Measurements from ENCODE around the gene TNNT1.

The TNNT1 gene

GRCh38 chr19:55153652-55154264, 4.8 kb upstream of the TNNT1 start:
- H3K27ac ChIP-seq (ENCODE audit: low read length), result no peak overlapping the region

GRCh38 chr19:55152017-55152416, 3.0 kb upstream of the TNNT1 start:
- Histone ChIP-seq H3K9me3 (replicated peaks; ENCODE audit: insufficient read depth, low read length) (no peaks in the 10 kb centered on the region), H3K9ac (ENCODE audit: low read length) (no peak overlapping the region), H3F3A (ENCODE audit: insufficient read depth, low read length) (no peaks in the 10 kb centered on the region), H3K36me3 (replicated peaks; ENCODE audit: insufficient read depth, low read length) (no peaks in the 10 kb centered on the region), H3K27ac (ENCODE audit: low read length) (no peak overlapping the region), H3K27me3 (replicated peaks; ENCODE audit: insufficient read depth, low read length) (peaks cover 40% of the 10 kb centered on the region), H3K79me2 (ENCODE audit: low read length) (no peaks in the 10 kb centered on the region), H3K4me1 (ENCODE audit: low read length) (no peaks in the 10 kb centered on the region), H4K20me1 (ENCODE audit: insufficient read depth, low read length) (no peaks in the 10 kb centered on the region), H3K4me2 (ENCODE audit: low read depth, low read length) (no peak overlapping the region), H2AFZ (ENCODE audit: low read length) (no peak overlapping the region), H3K4me3 (ENCODE audit: low read length) (no peak overlapping the region), H3K9me2 (replicated peaks; ENCODE audit: insufficient read depth, low read length) (no peaks in the 10 kb centered on the region)
- no peak for DNase-seq
- no peak for TF ChIP-seq CTCF (IDR thresholded peaks at IDR 0.05; ENCODE audit: low read length)
- TF ChIP-seq EZH2phosphoT487 (IDR thresholded peaks at IDR 0.05; ENCODE audit: low read length), result no peak
- TF ChIP-seq EZH2 (optimal IDR thresholded peaks at IDR 0.05; ENCODE audit: low read depth, low read length), result no peak

More at GRCh38 chr19:55153652-55154264, 4.8 kb upstream of the TNNT1 start:
- Histone ChIP-seq H3K79me2 (ENCODE audit: low read length) (no peaks in the 10 kb centered on the region), H4K20me1 (ENCODE audit: insufficient read depth, low read length) (no peaks in the 10 kb centered on the region), H3F3A (ENCODE audit: insufficient read depth, low read length) (no peaks in the 10 kb centered on the region), H3K4me3 (ENCODE audit: low read length) (no peak overlapping the region), H3K9ac (ENCODE audit: low read length) (no peak overlapping the region), H3K4me1 (ENCODE audit: low read length) (no peaks in the 10 kb centered on the region), H3K36me3 (replicated peaks; ENCODE audit: insufficient read depth, low read length) (no peaks in the 10 kb centered on the region), H3K9me2 (replicated peaks; ENCODE audit: insufficient read depth, low read length) (no peaks in the 10 kb centered on the region), H2AFZ (ENCODE audit: low read length) (no peak overlapping the region), H3K4me2 (ENCODE audit: low read depth, low read length) (no peak overlapping the region), H3K9me3 (replicated peaks; ENCODE audit: insufficient read depth, low read length) (no peaks in the 10 kb centered on the region), H3K27me3 (replicated peaks; ENCODE audit: insufficient read depth, low read length) (peaks cover 37% of the 10 kb centered on the region)
- no peak for DNase-seq
- TF ChIP-seq EZH2phosphoT487 (IDR thresholded peaks at IDR 0.05; ENCODE audit: low read length) (no peak), EZH2 (optimal IDR thresholded peaks at IDR 0.05; ENCODE audit: low read depth, low read length) (no peak), CTCF (IDR thresholded peaks at IDR 0.05; ENCODE audit: low read length) (no peak)

- no peaks in the 10 kb centered on the region for H3F3A ChIP-seq (ENCODE audit: insufficient read depth, low read length)
- TF ChIP-seq EZH2 (optimal IDR thresholded peaks at IDR 0.05; ENCODE audit: low read depth, low read length), result no peak
- no peak for TF ChIP-seq EZH2phosphoT487 (IDR thresholded peaks at IDR 0.05; ENCODE audit: low read length)
- TF ChIP-seq CTCF (IDR thresholded peaks at IDR 0.05; ENCODE audit: low read length), result no peak
- no peaks in the 10 kb centered on the region for H3K79me2 ChIP-seq (ENCODE audit: low read length)
- H3K9me2 ChIP-seq (replicated peaks; ENCODE audit: insufficient read depth, low read length), result no peaks in the 10 kb centered on the region
- H3K4me2 ChIP-seq (ENCODE audit: low read depth, low read length), result no peak overlapping the region
- no peaks in the 10 kb centered on the region for H3K4me1 ChIP-seq (ENCODE audit: low read length)
- no peak for DNase-seq
- H3K9me3 ChIP-seq (replicated peaks; ENCODE audit: insufficient read depth, low read length), result no peaks in the 10 kb centered on the region
- peaks cover 73% of the 10 kb centered on the region for H3K27me3 ChIP-seq (replicated peaks; ENCODE audit: insufficient read depth, low read length)
- no peak overlapping the region for H2AFZ ChIP-seq (ENCODE audit: low read length)
- H3K27ac ChIP-seq (ENCODE audit: low read length), result no peak overlapping the region
- no peaks in the 10 kb centered on the region for H3K36me3 ChIP-seq (replicated peaks; ENCODE audit: insufficient read depth, low read length)
- H3K9ac ChIP-seq (ENCODE audit: low read length), result no peak overlapping the region
- no peaks in the 10 kb centered on the region for H4K20me1 ChIP-seq (ENCODE audit: insufficient read depth, low read length)
- no peak overlapping the region for H3K4me3 ChIP-seq (ENCODE audit: low read length)
Observed at GRCh38 chr19:55147545-55148251, 1.3 kb downstream of the TNNT1 start.
